Fibroblast of lung (primary cell): ENCODE measurements around the gene PCP4.

Experiments used
- EZH2 ChIP-seq: IDR thresholded peaks from 2 replicates; pipeline ENCODE4 v1.5.1; 2012; ENCODE audit warnings: low read length, control low read depth, mild to moderate bottlenecking; ENCODE audit errors: missing control alignments
- TF ChIP-seq, protein P1 (sequence below), 2 donors: IDR thresholded peaks in 1 of 2; conservative IDR thresholded peaks in 1 of 2; 1 replicate in 1 of 2; 2 replicates in 1 of 2; pipeline ENCODE4 v1.5.1; 2011 to 2012; ENCODE audit warnings: low read length in 2 of 2, control low read depth in 1 of 2, inconsistent platforms in 1 of 2, low read depth in 1 of 2, mild to moderate bottlenecking in 1 of 2

GRCh38 chr21:39869141-39869818, 2.0 kb downstream of the PCP4 start:
- TF ChIP-seq, protein P1, sequence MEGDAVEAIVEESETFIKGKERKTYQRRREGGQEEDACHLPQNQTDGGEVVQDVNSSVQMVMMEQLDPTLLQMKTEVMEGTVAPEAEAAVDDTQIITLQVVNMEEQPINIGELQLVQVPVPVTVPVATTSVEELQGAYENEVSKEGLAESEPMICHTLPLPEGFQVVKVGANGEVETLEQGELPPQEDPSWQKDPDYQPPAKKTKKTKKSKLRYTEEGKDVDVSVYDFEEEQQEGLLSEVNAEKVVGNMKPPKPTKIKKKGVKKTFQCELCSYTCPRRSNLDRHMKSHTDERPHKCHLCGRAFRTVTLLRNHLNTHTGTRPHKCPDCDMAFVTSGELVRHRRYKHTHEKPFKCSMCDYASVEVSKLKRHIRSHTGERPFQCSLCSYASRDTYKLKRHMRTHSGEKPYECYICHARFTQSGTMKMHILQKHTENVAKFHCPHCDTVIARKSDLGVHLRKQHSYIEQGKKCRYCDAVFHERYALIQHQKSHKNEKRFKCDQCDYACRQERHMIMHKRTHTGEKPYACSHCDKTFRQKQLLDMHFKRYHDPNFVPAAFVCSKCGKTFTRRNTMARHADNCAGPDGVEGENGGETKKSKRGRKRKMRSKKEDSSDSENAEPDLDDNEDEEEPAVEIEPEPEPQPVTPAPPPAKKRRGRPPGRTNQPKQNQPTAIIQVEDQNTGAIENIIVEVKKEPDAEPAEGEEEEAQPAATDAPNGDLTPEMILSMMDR (conservative IDR thresholded peaks at IDR 0.05 in 1 of 2, IDR thresholded peaks at IDR 0.05 in 1 of 2; ENCODE audit: low read depth in 1 of 2, low read length in 2 of 2) = no peak
- no peak for TF ChIP-seq EZH2
